ENCODE results near the gene IRAK1.

DNA sequence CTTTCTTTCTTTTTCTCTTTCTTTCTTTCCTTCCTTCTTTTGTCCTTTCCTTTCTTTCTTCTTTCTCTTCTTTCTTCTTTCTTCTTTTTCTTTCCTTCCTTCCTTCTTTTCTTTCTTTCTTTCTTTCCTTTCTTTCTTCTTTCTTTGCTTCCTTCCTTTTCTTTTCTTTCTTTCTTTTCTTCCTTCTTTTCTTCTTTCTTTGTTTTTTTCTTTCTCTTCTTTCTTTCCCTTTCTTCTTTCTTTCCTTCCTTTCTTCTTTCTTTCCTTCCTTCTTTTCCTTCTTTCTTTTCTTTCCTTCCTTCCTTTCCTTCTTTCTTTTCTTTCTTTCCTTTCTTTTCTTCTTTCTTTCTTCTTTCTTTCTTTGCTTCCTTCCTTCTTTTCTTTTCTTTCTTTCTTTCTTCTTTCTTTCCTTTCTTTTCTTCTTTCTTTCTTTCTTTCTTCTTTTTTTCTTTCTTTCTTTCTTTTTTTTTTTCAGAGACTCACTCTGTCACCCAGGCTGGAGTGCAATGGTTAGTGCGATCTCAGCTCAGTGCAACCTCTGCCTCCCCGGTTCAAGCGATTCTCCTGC is 28.6 kb downstream of the IRAK1 start:
- TF ChIP-seq POLR2A (IDR thresholded peaks at IDR 0.05), result no peak
- TF ChIP-seq, protein P1, sequence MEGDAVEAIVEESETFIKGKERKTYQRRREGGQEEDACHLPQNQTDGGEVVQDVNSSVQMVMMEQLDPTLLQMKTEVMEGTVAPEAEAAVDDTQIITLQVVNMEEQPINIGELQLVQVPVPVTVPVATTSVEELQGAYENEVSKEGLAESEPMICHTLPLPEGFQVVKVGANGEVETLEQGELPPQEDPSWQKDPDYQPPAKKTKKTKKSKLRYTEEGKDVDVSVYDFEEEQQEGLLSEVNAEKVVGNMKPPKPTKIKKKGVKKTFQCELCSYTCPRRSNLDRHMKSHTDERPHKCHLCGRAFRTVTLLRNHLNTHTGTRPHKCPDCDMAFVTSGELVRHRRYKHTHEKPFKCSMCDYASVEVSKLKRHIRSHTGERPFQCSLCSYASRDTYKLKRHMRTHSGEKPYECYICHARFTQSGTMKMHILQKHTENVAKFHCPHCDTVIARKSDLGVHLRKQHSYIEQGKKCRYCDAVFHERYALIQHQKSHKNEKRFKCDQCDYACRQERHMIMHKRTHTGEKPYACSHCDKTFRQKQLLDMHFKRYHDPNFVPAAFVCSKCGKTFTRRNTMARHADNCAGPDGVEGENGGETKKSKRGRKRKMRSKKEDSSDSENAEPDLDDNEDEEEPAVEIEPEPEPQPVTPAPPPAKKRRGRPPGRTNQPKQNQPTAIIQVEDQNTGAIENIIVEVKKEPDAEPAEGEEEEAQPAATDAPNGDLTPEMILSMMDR (IDR thresholded peaks at IDR 0.05), result no peak

Measured in esophagus squamous epithelium (tissue), 4 donors.